ENCODE data around the gene FOXJ1. TPM values are rescaled to one million over a fixed set of nuclear protein-coding genes. Genes with fewer than 3 reads are reported as not detected.

Gene FOXJ1
- total and polyA plus RNA-seq, 4 donors: under 0.01 to 1.5 TPM; not detected in 2

GRCh38 chr17:76148015-76148326 lies 6.9 kb upstream of the FOXJ1 start (continued):
- TF ChIP-seq GABPA (IDR thresholded peaks at IDR 0.05 in 1 of 2, conservative IDR thresholded peaks at IDR 0.05 in 1 of 2) (no peak), RAD21 (IDR thresholded peaks at IDR 0.05) (no peak), YY1 (IDR thresholded peaks at IDR 0.05) (no peak), TAF1 (conservative IDR thresholded peaks at IDR 0.05) (no peak)

GRCh38 chr17:76147211-76148014 lies 6.4 kb upstream of the FOXJ1 start:
- 84% methylated on average over 13 of the region's 13 CpGs for WGBS

GRCh38 chr17:76146053-76146851 lies 5.2 kb upstream of the FOXJ1 start:
- Histone ChIP-seq H3K27me3 (ENCODE audit: control insufficient read depth in 4 of 4, insufficient read depth in 4 of 4, low read length in 3 of 4) (no peaks in the 10 kb centered on the region), H3K4me1 (ENCODE audit: control insufficient read depth in 4 of 4, insufficient read depth in 4 of 4, low read length in 3 of 4) (peaks cover 2 to 18% (median 13%) of the 10 kb centered on the region in 4 donors), H3K36me3 (ENCODE audit: control insufficient read depth in 4 of 4, insufficient read depth in 3 of 4, low read depth in 1 of 4, low read length in 3 of 4) (no peaks in the 10 kb centered on the region), H3K27ac (ENCODE audit: low read depth in 1 of 2, low read length in 2 of 2) (peak overlapping the region in 1 of 2 donors; percentile 25), H3K9ac (ENCODE audit: low read depth in 1 of 2, low read length in 2 of 2) (peak overlapping the region in 1 of 2 donors; percentile 13), H3K4me3 (ENCODE audit: low read depth in 1 of 3, low read length in 3 of 3) (no peak overlapping the region), H3K9me3 (ENCODE audit: control insufficient read depth in 4 of 4, low read length in 3 of 4) (no peaks in the 10 kb centered on the region)
- 93% methylated on average over 22 of the region's 22 CpGs for WGBS
- TF ChIP-seq YY1 (IDR thresholded peaks at IDR 0.05) (no peak), MAX (IDR thresholded peaks at IDR 0.05) (no peak), FOXA2 (IDR thresholded peaks at IDR 0.05) (no peak), NR2F2 (IDR thresholded peaks at IDR 0.05) (no peak), GABPA (IDR thresholded peaks at IDR 0.05 in 1 of 2, conservative IDR thresholded peaks at IDR 0.05 in 1 of 2) (no peak), ATF3 (IDR thresholded peaks at IDR 0.05) (no peak), HNF4G (IDR thresholded peaks at IDR 0.05) (no peak), FOXA1 (IDR thresholded peaks at IDR 0.05) (no peak)
- peak; percentile 24 for DNase-seq (ENCODE audit: low spot score)

More at GRCh38 chr17:76147211-76148014, 6.4 kb upstream of the FOXJ1 start:
- no peak overlapping the region for H3K27ac ChIP-seq (ENCODE audit: low read depth in 1 of 2, low read length in 2 of 2)
- no peaks in the 10 kb centered on the region for H3K36me3 ChIP-seq (ENCODE audit: control insufficient read depth in 4 of 4, insufficient read depth in 3 of 4, low read depth in 1 of 4, low read length in 3 of 4)
- no peak overlapping the region for H3K9ac ChIP-seq (ENCODE audit: low read depth in 1 of 2, low read length in 2 of 2)
- no peaks in the 10 kb centered on the region for H3K27me3 ChIP-seq (ENCODE audit: control insufficient read depth in 4 of 4, insufficient read depth in 4 of 4, low read length in 3 of 4)
- H3K4me1 ChIP-seq (ENCODE audit: control insufficient read depth in 4 of 4, insufficient read depth in 4 of 4, low read length in 3 of 4): peaks cover 0 to 13% (median 11%) of the 10 kb centered on the region in 4 donors
- no peak for TF ChIP-seq SP1 (IDR thresholded peaks at IDR 0.05)
- TF ChIP-seq JUND (IDR thresholded peaks at IDR 0.05): no peak
- no peak for TF ChIP-seq TAF1 (conservative IDR thresholded peaks at IDR 0.05)
- TF ChIP-seq RXRA (IDR thresholded peaks at IDR 0.05): no peak
- peak; percentile 62 for TF ChIP-seq CTCF (IDR thresholded peaks at IDR 0.05; ENCODE audit: low read depth, low read length, missing input control)
- no peak for TF ChIP-seq FOXA1 (IDR thresholded peaks at IDR 0.05)
- TF ChIP-seq HNF4G (IDR thresholded peaks at IDR 0.05): no peak
- TF ChIP-seq EGR1 (IDR thresholded peaks at IDR 0.05; ENCODE audit: low read depth in 2 of 2): no peak
- TF ChIP-seq FOXA2 (IDR thresholded peaks at IDR 0.05): no peak
- TF ChIP-seq RAD21 (IDR thresholded peaks at IDR 0.05): peak; percentile 68 to 75
- no peak for TF ChIP-seq GABPA (IDR thresholded peaks at IDR 0.05 in 1 of 2, conservative IDR thresholded peaks at IDR 0.05 in 1 of 2)
- no peak for DNase-seq (ENCODE audit: low spot score)
- H3K9me3 ChIP-seq (ENCODE audit: control insufficient read depth in 4 of 4, low read length in 3 of 4): no peaks in the 10 kb centered on the region
- no peak overlapping the region for H3K4me3 ChIP-seq (ENCODE audit: low read depth in 1 of 3, low read length in 3 of 3)
